Measurements from ENCODE around the gene SPAG17.

DNA sequence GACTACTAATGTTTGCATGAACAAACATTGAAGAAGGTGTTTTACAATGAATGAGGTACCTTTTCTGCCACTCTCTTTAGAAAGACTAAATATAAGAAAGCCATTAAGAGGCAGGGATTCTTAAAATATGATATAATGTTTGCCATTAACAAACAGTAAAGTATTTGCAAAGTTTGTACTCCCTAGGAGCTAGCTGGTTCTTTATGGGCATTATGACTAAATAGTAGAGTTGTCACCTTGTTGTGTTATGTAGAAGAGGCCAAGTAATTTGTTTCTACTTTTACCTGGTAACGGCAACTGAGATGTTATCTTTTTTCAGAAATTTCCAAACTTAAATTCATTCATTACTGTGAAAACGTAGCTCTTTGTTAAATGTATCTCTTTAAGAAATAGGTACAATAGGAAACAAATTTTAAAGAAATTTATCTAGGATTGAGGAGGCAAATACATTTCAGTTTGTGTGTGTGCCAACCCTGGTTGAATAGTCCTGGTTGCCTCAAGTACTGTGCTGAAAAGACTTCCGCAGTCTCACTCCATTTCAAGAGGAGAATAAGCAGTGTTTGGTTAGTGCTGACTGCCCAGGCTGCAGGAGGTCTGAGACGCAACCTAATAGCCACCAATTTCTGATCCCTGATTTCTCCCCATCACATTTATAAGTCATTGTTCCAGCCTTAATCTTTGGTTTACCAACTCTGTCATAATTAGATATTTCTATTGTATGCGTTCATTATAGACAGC lies 203.4 kb downstream of the SPAG17 start:
- TF ChIP-seq CTCF (IDR thresholded peaks at IDR 0.05) (no peak), POLR2A (IDR thresholded peaks at IDR 0.05) (no peak)
